GM12878 (cell line): ENCODE data around the gene TMSB4X. TPM values are rescaled to one million over a fixed set of nuclear protein-coding genes. Genes with fewer than 3 reads are reported as not detected.

Source experiments
- BHLHE40 ChIP-seq, 2 experiments: fragments of 450-650 bp in 1 of 2; IDR thresholded peaks; 2 replicates each; pipeline ENCODE4 v1.6.1; 2011 to 2017; ENCODE audit warnings: low read depth in 2 of 2, borderline replicate concordance in 1 of 2, improper control_type of control experiment in 1 of 2, low read length in 1 of 2, mild to moderate bottlenecking in 1 of 2
- IKZF1 ChIP-seq: fragments of 450-650 bp; conservative IDR thresholded peaks from 2 replicates; pipeline ENCODE4 v1.6.1; 2017; ENCODE audit warnings: antibody characterized with exemption, mild to moderate bottlenecking
- JUNB ChIP-seq: IDR thresholded peaks from 2 replicates; pipeline ENCODE4 v1.6.1; 2016; ENCODE audit warnings: antibody characterized with exemption, mild to moderate bottlenecking
- KDM1A ChIP-seq: fragments of 200-600 bp; sonication (generic); IDR thresholded peaks from 2 replicates; pipeline ENCODE4 v1.6.1; 2016; ENCODE audit warnings: borderline replicate concordance
- MEF2B ChIP-seq: fragments of 450-650 bp; IDR thresholded peaks from 2 replicates; pipeline ENCODE4 v1.6.1; 2018; ENCODE audit warnings: mild to moderate bottlenecking, moderate library complexity; ENCODE audit not compliant: partially characterized antibody, poor library complexity, severe bottlenecking
- MTA2 ChIP-seq: fragments of 450-650 bp; IDR thresholded peaks from 2 replicates; pipeline ENCODE4 v1.6.1; 2016; ENCODE audit warnings: low read depth, mild to moderate bottlenecking, moderate library complexity
- NRF1 ChIP-seq: conservative IDR thresholded peaks from 2 replicates; pipeline ENCODE4 v1.6.1; 2011; ENCODE audit warnings: mild to moderate bottlenecking, low read depth, low read length, improper control_type of control experiment
- PKNOX1 ChIP-seq: fragments of 450-650 bp; IDR thresholded peaks from 2 replicates; pipeline ENCODE4 v1.6.1; 2016; ENCODE audit warnings: mild to moderate bottlenecking
- PML ChIP-seq: IDR thresholded peaks from 2 replicates; pipeline ENCODE4 v1.6.1; 2012; ENCODE audit warnings: low read length, inconsistent platforms
- RCOR1 ChIP-seq: conservative IDR thresholded peaks from 2 replicates; pipeline ENCODE4 v1.6.1; 2012; ENCODE audit warnings: low read depth, low read length, improper control_type of control experiment
- SMC3 ChIP-seq: IDR thresholded peaks from 2 replicates; pipeline ENCODE4 v1.6.1; 2011; ENCODE audit warnings: low read length, improper control_type of control experiment, borderline replicate concordance
- TARDBP ChIP-seq: IDR thresholded peaks from 2 replicates; pipeline ENCODE4 v1.6.1; 2016; ENCODE audit warnings: borderline replicate concordance
- USF2 ChIP-seq: IDR thresholded peaks from 2 replicates; pipeline ENCODE4 v1.6.1; 2011; ENCODE audit warnings: low read depth, low read length, improper control_type of control experiment, borderline replicate concordance
- polyA plus RNA-seq, 11 experiments: library from polyadenylated mRNA; depleted of rRNA in 4 of 11; unstranded in 6 of 11; stranded (reverse) in 5 of 11; fragments of >200 nt; fragmentation: Nextera tagmentation in 4 of 11; fragmentation: Illumina TruSeq in 1 of 11; extraction: Ambion mirVana in 4 of 11; extraction: Trizol in 1 of 11; gene quantifications; 1 replicate in 1 of 11; 2 replicates in 10 of 11; pipeline versions ENCODE4 v1.2.1 to v1.2.3, GENCODE V29; 2011 to 2016; ENCODE audit warnings: inconsistent platforms in 2 of 11, missing spikeins in 2 of 11, low read depth in 1 of 11
- total RNA-seq, 4 experiments: library from RNA; depleted of rRNA in 3 of 4; stranded (reverse); fragments of >200 nt in 3 of 4; fragmentation: Illumina TruSeq in 1 of 4; extraction: Trizol in 1 of 4; gene quantifications; 2 replicates each; pipeline versions ENCODE4 v1.2.1 to v1.2.3, GENCODE V29; 2013 to 2021
- TF ChIP-seq, protein P1 (sequence below): fragments of 450-650 bp; IDR thresholded peaks from 2 replicates; pipeline ENCODE4 v1.6.1; 2017; ENCODE audit warnings: mild to moderate bottlenecking, moderate library complexity
- TF ChIP-seq, protein P2 (sequence below): IDR thresholded peaks from 2 replicates; pipeline ENCODE4 v1.6.1; 2012; ENCODE audit warnings: improper control_type of control experiment, low read depth, low read length; ENCODE audit not compliant: insufficient replicate concordance
- TF ChIP-seq, protein P3 (sequence below): fragments of 450-650 bp; IDR thresholded peaks from 2 replicates; pipeline ENCODE4 v1.6.1; 2017; ENCODE audit warnings: borderline replicate concordance

TMSB4X gene
- total and polyA plus RNA-seq, 10 of the 15 experiments (the other 5 are each of a cell fraction or from before 2014, with no cell fraction given) = 13,924 to 37,234 (median 23,705) TPM

GRCh38 chrX:12985331-12985730 lies 10.4 kb downstream of the TMSB4X start (continued):
- no peak for TF ChIP-seq NRF1
- TF ChIP-seq USF2 = no peak
- TF ChIP-seq BHLHE40 (IDR thresholded peaks at IDR 0.05; ENCODE audit: borderline replicate concordance in 1 of 2, low read depth in 2 of 2, low read length in 1 of 2) = no peak
- no peak for TF ChIP-seq JUNB
- no peak for TF ChIP-seq KDM1A
- TF ChIP-seq PML = no peak
- TF ChIP-seq, protein P1, sequence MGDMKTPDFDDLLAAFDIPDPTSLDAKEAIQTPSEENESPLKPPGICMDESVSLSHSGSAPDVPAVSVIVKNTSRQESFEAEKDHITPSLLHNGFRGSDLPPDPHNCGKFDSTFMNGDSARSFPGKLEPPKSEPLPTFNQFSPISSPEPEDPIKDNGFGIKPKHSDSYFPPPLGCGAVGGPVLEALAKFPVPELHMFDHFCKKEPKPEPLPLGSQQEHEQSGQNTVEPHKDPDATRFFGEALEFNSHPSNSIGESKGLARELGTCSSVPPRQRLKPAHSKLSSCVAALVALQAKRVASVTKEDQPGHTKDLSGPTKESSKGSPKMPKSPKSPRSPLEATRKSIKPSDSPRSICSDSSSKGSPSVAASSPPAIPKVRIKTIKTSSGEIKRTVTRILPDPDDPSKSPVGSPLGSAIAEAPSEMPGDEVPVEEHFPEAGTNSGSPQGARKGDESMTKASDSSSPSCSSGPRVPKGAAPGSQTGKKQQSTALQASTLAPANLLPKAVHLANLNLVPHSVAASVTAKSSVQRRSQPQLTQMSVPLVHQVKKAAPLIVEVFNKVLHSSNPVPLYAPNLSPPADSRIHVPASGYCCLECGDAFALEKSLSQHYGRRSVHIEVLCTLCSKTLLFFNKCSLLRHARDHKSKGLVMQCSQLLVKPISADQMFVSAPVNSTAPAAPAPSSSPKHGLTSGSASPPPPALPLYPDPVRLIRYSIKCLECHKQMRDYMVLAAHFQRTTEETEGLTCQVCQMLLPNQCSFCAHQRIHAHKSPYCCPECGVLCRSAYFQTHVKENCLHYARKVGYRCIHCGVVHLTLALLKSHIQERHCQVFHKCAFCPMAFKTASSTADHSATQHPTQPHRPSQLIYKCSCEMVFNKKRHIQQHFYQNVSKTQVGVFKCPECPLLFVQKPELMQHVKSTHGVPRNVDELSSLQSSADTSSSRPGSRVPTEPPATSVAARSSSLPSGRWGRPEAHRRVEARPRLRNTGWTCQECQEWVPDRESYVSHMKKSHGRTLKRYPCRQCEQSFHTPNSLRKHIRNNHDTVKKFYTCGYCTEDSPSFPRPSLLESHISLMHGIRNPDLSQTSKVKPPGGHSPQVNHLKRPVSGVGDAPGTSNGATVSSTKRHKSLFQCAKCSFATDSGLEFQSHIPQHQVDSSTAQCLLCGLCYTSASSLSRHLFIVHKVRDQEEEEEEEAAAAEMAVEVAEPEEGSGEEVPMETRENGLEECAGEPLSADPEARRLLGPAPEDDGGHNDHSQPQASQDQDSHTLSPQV = 0 out of 2 replicates have a peak, but pooled peaks have one; percentile 3
- TF ChIP-seq SMC3 = no peak
- TF ChIP-seq PKNOX1 = no peak
- no peak for TF ChIP-seq RCOR1
- peak; percentile 17 for TF ChIP-seq MEF2B
- TF ChIP-seq TARDBP = no peak
- TF ChIP-seq, protein P2, sequence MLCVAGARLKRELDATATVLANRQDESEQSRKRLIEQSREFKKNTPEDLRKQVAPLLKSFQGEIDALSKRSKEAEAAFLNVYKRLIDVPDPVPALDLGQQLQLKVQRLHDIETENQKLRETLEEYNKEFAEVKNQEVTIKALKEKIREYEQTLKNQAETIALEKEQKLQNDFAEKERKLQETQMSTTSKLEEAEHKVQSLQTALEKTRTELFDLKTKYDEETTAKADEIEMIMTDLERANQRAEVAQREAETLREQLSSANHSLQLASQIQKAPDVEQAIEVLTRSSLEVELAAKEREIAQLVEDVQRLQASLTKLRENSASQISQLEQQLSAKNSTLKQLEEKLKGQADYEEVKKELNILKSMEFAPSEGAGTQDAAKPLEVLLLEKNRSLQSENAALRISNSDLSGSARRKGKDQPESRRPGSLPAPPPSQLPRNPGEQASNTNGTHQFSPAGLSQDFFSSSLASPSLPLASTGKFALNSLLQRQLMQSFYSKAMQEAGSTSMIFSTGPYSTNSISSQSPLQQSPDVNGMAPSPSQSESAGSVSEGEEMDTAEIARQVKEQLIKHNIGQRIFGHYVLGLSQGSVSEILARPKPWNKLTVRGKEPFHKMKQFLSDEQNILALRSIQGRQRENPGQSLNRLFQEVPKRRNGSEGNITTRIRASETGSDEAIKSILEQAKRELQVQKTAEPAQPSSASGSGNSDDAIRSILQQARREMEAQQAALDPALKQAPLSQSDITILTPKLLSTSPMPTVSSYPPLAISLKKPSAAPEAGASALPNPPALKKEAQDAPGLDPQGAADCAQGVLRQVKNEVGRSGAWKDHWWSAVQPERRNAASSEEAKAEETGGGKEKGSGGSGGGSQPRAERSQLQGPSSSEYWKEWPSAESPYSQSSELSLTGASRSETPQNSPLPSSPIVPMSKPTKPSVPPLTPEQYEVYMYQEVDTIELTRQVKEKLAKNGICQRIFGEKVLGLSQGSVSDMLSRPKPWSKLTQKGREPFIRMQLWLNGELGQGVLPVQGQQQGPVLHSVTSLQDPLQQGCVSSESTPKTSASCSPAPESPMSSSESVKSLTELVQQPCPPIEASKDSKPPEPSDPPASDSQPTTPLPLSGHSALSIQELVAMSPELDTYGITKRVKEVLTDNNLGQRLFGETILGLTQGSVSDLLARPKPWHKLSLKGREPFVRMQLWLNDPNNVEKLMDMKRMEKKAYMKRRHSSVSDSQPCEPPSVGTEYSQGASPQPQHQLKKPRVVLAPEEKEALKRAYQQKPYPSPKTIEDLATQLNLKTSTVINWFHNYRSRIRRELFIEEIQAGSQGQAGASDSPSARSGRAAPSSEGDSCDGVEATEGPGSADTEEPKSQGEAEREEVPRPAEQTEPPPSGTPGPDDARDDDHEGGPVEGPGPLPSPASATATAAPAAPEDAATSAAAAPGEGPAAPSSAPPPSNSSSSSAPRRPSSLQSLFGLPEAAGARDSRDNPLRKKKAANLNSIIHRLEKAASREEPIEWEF = no peak
- TF ChIP-seq, protein P3, sequence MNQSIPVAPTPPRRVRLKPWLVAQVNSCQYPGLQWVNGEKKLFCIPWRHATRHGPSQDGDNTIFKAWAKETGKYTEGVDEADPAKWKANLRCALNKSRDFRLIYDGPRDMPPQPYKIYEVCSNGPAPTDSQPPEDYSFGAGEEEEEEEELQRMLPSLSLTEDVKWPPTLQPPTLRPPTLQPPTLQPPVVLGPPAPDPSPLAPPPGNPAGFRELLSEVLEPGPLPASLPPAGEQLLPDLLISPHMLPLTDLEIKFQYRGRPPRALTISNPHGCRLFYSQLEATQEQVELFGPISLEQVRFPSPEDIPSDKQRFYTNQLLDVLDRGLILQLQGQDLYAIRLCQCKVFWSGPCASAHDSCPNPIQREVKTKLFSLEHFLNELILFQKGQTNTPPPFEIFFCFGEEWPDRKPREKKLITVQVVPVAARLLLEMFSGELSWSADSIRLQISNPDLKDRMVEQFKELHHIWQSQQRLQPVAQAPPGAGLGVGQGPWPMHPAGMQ = no peak
- TF ChIP-seq MTA2 = peak; percentile 30; the same call in 1 of the 2 replicates
- no peak for TF ChIP-seq IKZF1
